GM11168 (cell line): ENCODE data around the gene NCS1.
"Not testable (repeated sequence)": the region's sequence is repeated elsewhere in the genome, so short reads cannot be mapped to it uniquely, and the experiment has no call there.

ENCODE experiments used
- in situ Hi-C: fragments of 300-500 bp; cut with MboI; formaldehyde crosslinking; loops from one replicate; pipeline ENCODE4 v1.12.0; 2022; ENCODE audit warnings: low sequenced_read_pairs; ENCODE audit not compliant: unreplicated experiment

Gene NCS1

DNA sequence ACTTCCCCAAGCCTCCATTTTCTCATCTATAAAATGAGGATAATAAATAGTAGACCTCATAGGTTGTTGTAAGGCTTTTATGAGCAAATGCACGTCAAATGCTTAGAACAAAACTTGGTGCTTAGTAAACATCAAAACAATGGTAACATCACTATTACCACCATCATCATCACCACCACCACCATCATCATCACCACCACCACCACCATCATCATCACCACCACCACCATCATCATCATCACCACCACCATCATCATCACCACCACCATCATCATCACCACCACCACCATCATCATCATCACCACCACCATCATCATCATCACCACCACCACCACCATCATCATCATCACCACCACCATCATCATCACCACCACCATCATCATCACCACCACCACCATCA lies 105.3 kb downstream of the NCS1 start:
- in situ Hi-C loops, result not testable (repeated sequence)

- in situ Hi-C loops, result no loop called here
Observed at GRCh38 chr9:130283539-130284248, 111.5 kb downstream of the NCS1 start.

GRCh38 chr9:130284249-130284625 lies 112.0 kb downstream of the NCS1 start:
- in situ Hi-C loops, result no loop called here

- in situ Hi-C loops, result no loop called here
Observed at GRCh38 chr9:130284690-130285089, 112.5 kb downstream of the NCS1 start.

- in situ Hi-C loops, result no loop called here
Observed at GRCh38 chr9:130285271-130285670, 113.1 kb downstream of the NCS1 start.

GRCh38 chr9:130286072-130286770 lies 114.0 kb downstream of the NCS1 start:
- in situ Hi-C loops, result no loop called here
